C4-2B (cell line): ENCODE results near the gene SPTB.

Experiments
- ZFX ChIP-seq: fragments of 450-650 bp; IDR thresholded peaks from 2 replicates; pipeline ENCODE4 v1.6.1; 2017
- TF ChIP-seq, protein P1 (sequence below): fragments of 450-650 bp; conservative IDR thresholded peaks from 2 replicates; pipeline ENCODE4 v1.5.1; 2017; ENCODE audit warnings: mild to moderate bottlenecking

DNA sequence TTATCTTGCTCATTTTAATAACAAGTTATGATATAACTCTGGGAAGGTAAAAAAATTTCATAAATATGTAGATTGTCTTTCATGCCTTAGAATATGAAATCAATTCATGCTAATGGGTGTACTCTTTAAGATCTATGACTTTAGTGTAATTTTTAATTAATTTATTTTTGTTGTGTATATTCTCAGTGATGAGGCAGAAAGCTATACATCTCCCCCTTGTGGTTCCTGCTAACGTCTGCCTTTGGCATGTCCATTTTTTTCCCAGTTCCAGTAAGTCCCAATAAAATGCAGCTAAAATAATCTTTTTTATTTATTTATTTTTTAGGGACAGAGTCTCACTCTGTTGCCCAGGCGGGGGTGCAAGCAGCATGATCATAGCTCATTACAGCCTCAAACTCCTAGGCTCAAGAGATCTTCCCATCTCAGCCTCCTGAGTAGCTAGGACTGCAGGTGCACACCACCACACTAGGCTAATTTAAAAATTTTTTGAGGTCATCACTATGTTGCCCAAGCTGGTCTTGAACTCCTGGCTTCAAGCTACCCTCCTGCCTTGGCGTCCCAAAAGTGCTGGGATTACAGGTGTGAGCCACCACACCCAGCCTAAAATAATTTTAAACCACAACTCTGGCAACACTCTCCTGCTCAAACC lies 31.3 kb upstream of the SPTB start:
- TF ChIP-seq, protein P1, sequence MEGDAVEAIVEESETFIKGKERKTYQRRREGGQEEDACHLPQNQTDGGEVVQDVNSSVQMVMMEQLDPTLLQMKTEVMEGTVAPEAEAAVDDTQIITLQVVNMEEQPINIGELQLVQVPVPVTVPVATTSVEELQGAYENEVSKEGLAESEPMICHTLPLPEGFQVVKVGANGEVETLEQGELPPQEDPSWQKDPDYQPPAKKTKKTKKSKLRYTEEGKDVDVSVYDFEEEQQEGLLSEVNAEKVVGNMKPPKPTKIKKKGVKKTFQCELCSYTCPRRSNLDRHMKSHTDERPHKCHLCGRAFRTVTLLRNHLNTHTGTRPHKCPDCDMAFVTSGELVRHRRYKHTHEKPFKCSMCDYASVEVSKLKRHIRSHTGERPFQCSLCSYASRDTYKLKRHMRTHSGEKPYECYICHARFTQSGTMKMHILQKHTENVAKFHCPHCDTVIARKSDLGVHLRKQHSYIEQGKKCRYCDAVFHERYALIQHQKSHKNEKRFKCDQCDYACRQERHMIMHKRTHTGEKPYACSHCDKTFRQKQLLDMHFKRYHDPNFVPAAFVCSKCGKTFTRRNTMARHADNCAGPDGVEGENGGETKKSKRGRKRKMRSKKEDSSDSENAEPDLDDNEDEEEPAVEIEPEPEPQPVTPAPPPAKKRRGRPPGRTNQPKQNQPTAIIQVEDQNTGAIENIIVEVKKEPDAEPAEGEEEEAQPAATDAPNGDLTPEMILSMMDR, result peak; percentile 86
- no peak for TF ChIP-seq ZFX
